GM23338 (cell line): Measurements from ENCODE around the gene OR1E2. TPM values are rescaled to one million over a fixed set of nuclear protein-coding genes. Genes with fewer than 3 reads are reported as not detected.

Experiments used
- ATAC-seq: fragments of 200-7000 bp; cut with Tn5 transposase; 3 replicates; pipeline ENCODE4 v1.9.1; 2020
- DNase-seq: peaks from one replicate; pipeline ENCODE4 v3.0.0-alpha.2; 2015; ENCODE audit warnings: low spot score
- H2AFZ ChIP-seq: fragments of 200-600 bp; sonication (generic); 2 replicates; pipeline ENCODE4 v1.8.0; 2016; ENCODE audit warnings: antibody characterized with exemption, mild to moderate bottlenecking, moderate library complexity
- H3F3A ChIP-seq: fragments of 200-600 bp; sonication (generic); replicated peaks from 2 replicates; pipeline ENCODE4 v1.8.0; 2017; ENCODE audit warnings: antibody characterized with exemption, mixed run types, low read depth
- H3K27ac ChIP-seq: fragments of 200-600 bp; sonication (generic); 2 replicates; pipeline ENCODE4 v1.6.1; 2016; ENCODE audit warnings: low read depth
- H3K27me3 ChIP-seq: fragments of 200-600 bp; sonication (generic); 2 replicates; pipeline ENCODE4 v1.8.0; 2016; ENCODE audit warnings: mild to moderate bottlenecking, mixed run types, moderate library complexity; ENCODE audit not compliant: insufficient read depth
- H3K36me3 ChIP-seq: fragments of 200-600 bp; sonication (generic); 2 replicates; pipeline ENCODE4 v1.8.0; 2016; ENCODE audit warnings: mild to moderate bottlenecking; ENCODE audit not compliant: insufficient read depth
- H3K4me1 ChIP-seq: fragments of 200-600 bp; sonication (generic); 2 replicates; pipeline ENCODE4 v1.8.0; 2016; ENCODE audit warnings: mild to moderate bottlenecking, moderate library complexity; ENCODE audit not compliant: insufficient read depth
- H3K4me2 ChIP-seq: fragments of 200-600 bp; sonication (generic); 2 replicates; pipeline ENCODE4 v1.7.1; 2017; ENCODE audit warnings: mixed run types
- H3K4me3 ChIP-seq: fragments of 200-600 bp; sonication (generic); 2 replicates; pipeline ENCODE4 v1.6.1; 2016; ENCODE audit warnings: mixed run types
- H3K79me2 ChIP-seq: fragments of 200-600 bp; sonication (generic); replicated peaks from 2 replicates; pipeline ENCODE4 v1.8.0; 2017; ENCODE audit warnings: mild to moderate bottlenecking; ENCODE audit not compliant: insufficient read depth
- H3K9me2 ChIP-seq: fragments of 200-600 bp; sonication (generic); 2 replicates; pipeline ENCODE4 v1.8.0; 2017; ENCODE audit not compliant: insufficient read depth
- H4K20me1 ChIP-seq: fragments of 200-600 bp; sonication (generic); replicated peaks from 2 replicates; pipeline ENCODE4 v1.8.0; 2017; ENCODE audit warnings: mild to moderate bottlenecking; ENCODE audit not compliant: insufficient read depth
- H3K27ac Mint-ChIP-seq: 2 replicates; pipeline ENCODE4 v1.8.0; 2020; ENCODE audit warnings: inconsistent platforms, mild to moderate bottlenecking, moderate library complexity, mixed read lengths
- H3K27me3 Mint-ChIP-seq: 3 replicates; pipeline ENCODE4 v1.8.0; 2022; ENCODE audit warnings: low read depth, mild to moderate bottlenecking, moderate library complexity, mixed read lengths, inconsistent platforms; ENCODE audit not compliant: insufficient read depth, poor library complexity
- H3K36me3 Mint-ChIP-seq: 3 replicates; pipeline ENCODE4 v1.8.0; 2021; ENCODE audit warnings: low read depth, mild to moderate bottlenecking, inconsistent platforms, moderate library complexity, mixed read lengths
- H3K4me1 Mint-ChIP-seq: 3 replicates; pipeline ENCODE4 v1.8.0; 2020; ENCODE audit warnings: mild to moderate bottlenecking, inconsistent platforms, mixed read lengths
- H3K4me3 Mint-ChIP-seq: 3 replicates; pipeline ENCODE4 v1.8.0; 2021; ENCODE audit warnings: moderate library complexity, mild to moderate bottlenecking, inconsistent platforms, mixed read lengths
- H3K9me3 Mint-ChIP-seq: 3 replicates; pipeline ENCODE4 v1.8.0; 2020; ENCODE audit warnings: moderate library complexity, mild to moderate bottlenecking, inconsistent platforms, mixed read lengths
- CREB1 ChIP-seq: fragments of 250-450 bp; sonication (Bioruptor Pico); IDR thresholded peaks from 2 replicates; pipeline ENCODE4 v1.5.0; 2020; ENCODE audit warnings: low read depth, mild to moderate bottlenecking, moderate library complexity
- CTCF ChIP-seq, 2 experiments: fragments of 200-600 bp in 1 of 2; sonication (generic) in 1 of 2; conservative IDR thresholded peaks; 2 replicates each; pipeline versions ENCODE4 v1.5.1 to v1.6.1; 2016 to 2017; ENCODE audit warnings: antibody characterized with exemption in 2 of 2, low read depth in 2 of 2, mild to moderate bottlenecking in 2 of 2, moderate library complexity in 1 of 2
- ETS1 ChIP-seq: IDR thresholded peaks from 2 replicates; pipeline ENCODE4 v1.6.1; 2016; ENCODE audit warnings: antibody characterized with exemption
- EZH2 ChIP-seq: fragments of 200-600 bp; sonication (generic); IDR thresholded peaks from one replicate; pipeline ENCODE4 v1.8.0; 2017; ENCODE audit warnings: antibody characterized with exemption, mild to moderate bottlenecking, low read depth; ENCODE audit not compliant: unreplicated experiment
- JUNB ChIP-seq: IDR thresholded peaks from one replicate; pipeline ENCODE4 v1.6.1; 2016; ENCODE audit warnings: antibody characterized with exemption; ENCODE audit not compliant: unreplicated experiment
- NANOG ChIP-seq: IDR thresholded peaks from 2 replicates; pipeline ENCODE4 v1.6.1; 2016; ENCODE audit warnings: antibody characterized with exemption, borderline replicate concordance
- POLR2AphosphoS5 ChIP-seq: IDR thresholded peaks from 2 replicates; pipeline ENCODE4 v1.6.1; 2016; ENCODE audit warnings: antibody characterized with exemption, low read depth
- REST ChIP-seq: IDR thresholded peaks from one replicate; pipeline ENCODE4 v1.6.1; 2018; ENCODE audit warnings: antibody characterized with exemption; ENCODE audit not compliant: unreplicated experiment
- STAT1 ChIP-seq: IDR thresholded peaks from one replicate; pipeline ENCODE4 v1.6.1; 2016; ENCODE audit warnings: antibody characterized with exemption; ENCODE audit not compliant: unreplicated experiment
- ZNF114 ChIP-seq: fragments of 250-450 bp; sonication (Bioruptor Pico); IDR thresholded peaks from 2 replicates; pipeline ENCODE4 v1.5.0; 2020; ENCODE audit warnings: mild to moderate bottlenecking, moderate library complexity
- ZNF331 ChIP-seq: fragments of 250-450 bp; sonication (Bioruptor Pico); IDR thresholded peaks from 2 replicates; pipeline ENCODE4 v1.5.0; 2020; ENCODE audit warnings: low read depth, mild to moderate bottlenecking, moderate library complexity
- ZNF462 ChIP-seq: fragments of 250-450 bp; sonication (Bioruptor Pico); IDR thresholded peaks from 2 replicates; pipeline ENCODE4 v1.5.0; 2020; ENCODE audit warnings: mild to moderate bottlenecking, moderate library complexity
- polyA plus RNA-seq: library from polyadenylated mRNA; unstranded; fragments of >200 nt; fragmentation: Nextera tagmentation; extraction: Ambion mirVana; gene quantifications from 2 replicates; pipeline ENCODE4 v1.2.1, GENCODE V29; 2016
- total RNA-seq: library from RNA; depleted of rRNA; stranded (reverse); fragments of >200 nt; shearing (Covaris generic); gene quantifications from 2 replicates; pipeline ENCODE4 v1.2.3, GENCODE V29; 2014

Gene OR1E2
- total and polyA plus RNA-seq, 2 experiments from 2014 or later: not detected

- H2AFZ ChIP-seq: peak overlapping the region; percentile 64; the same call in 1 of the 2 replicates
- H3K9me2 ChIP-seq: no peaks in the 10 kb centered on the region
- H3K79me2 ChIP-seq: no peaks in the 10 kb centered on the region
- peaks cover 12% of the 10 kb centered on the region for H3K4me1 ChIP-seq
- H3K36me3 ChIP-seq: no peaks in the 10 kb centered on the region
- no peaks in the 10 kb centered on the region for H4K20me1 ChIP-seq
- H3K27me3 ChIP-seq: no peaks in the 10 kb centered on the region
- Mint-ChIP-seq H3K27me3 (peaks cover 1% of the 10 kb centered on the region), H3K4me1 (peaks cover 16% of the 10 kb centered on the region), H3K4me3 (no peak overlapping the region), H3K36me3 (no peaks in the 10 kb centered on the region), H3K27ac (no peak overlapping the region), H3K9me3 (no peaks in the 10 kb centered on the region; the same call in 2 of the 3 replicates)
- no peaks in the 10 kb centered on the region for H3F3A ChIP-seq
- TF ChIP-seq EZH2 (no peak), JUNB (no peak), STAT1 (no peak), ZNF114 (CRISPR knock-in tag) (no peak), REST (no peak), CTCF (conservative IDR thresholded peaks at IDR 0.05; ENCODE audit: low read depth in 2 of 2) (no peak), ZNF331 (CRISPR knock-in tag) (no peak), ZNF462 (CRISPR knock-in tag) (no peak), CREB1 (no peak), NANOG (no peak), ETS1 (no peak), POLR2AphosphoS5 (no peak)
- H3K4me3 ChIP-seq: no peak overlapping the region
- DNase-seq: no peak
- no peak for ATAC-seq
- H3K27ac ChIP-seq: no peak overlapping the region
- H3K4me2 ChIP-seq: no peak overlapping the region
Observed at GRCh38 chr17:3475251-3475685, 41.6 kb upstream of the OR1E2 start.
